GM12878 (cell line): Measurements from ENCODE around the gene CREB3L4. TPM values are rescaled to one million over a fixed set of nuclear protein-coding genes. Genes with fewer than 3 reads are reported as not detected.
A peak's percentile ranks its signal among the peaks of the same experiment; 100 is the strongest.

Experiments
- ATF7 ChIP-seq: fragments of 450-650 bp; IDR thresholded peaks from 2 replicates; pipeline ENCODE4 v1.6.1; 2016; ENCODE audit warnings: low read depth, mild to moderate bottlenecking
- BHLHE40 ChIP-seq, 2 experiments: fragments of 450-650 bp in 1 of 2; IDR thresholded peaks; 2 replicates each; pipeline ENCODE4 v1.6.1; 2011 to 2017; ENCODE audit warnings: low read depth in 2 of 2, borderline replicate concordance in 1 of 2, improper control_type of control experiment in 1 of 2, low read length in 1 of 2, mild to moderate bottlenecking in 1 of 2
- CBFB ChIP-seq: IDR thresholded peaks from 2 replicates; pipeline ENCODE4 v1.6.1; 2016; ENCODE audit warnings: antibody characterized with exemption, low read depth
- CHD2 ChIP-seq: IDR thresholded peaks from 2 replicates; pipeline ENCODE4 v1.6.1; 2011; ENCODE audit warnings: low read depth, low read length, improper control_type of control experiment, borderline replicate concordance
- CREM ChIP-seq: IDR thresholded peaks from 2 replicates; pipeline ENCODE4 v1.6.1; 2014; ENCODE audit warnings: antibody characterized with exemption, low read depth
- DPF2 ChIP-seq: fragments of 450-650 bp; IDR thresholded peaks from 2 replicates; pipeline ENCODE4 v1.6.1; 2017; ENCODE audit warnings: mild to moderate bottlenecking
- EED ChIP-seq: sonication (generic); IDR thresholded peaks from 2 replicates; pipeline ENCODE4 v1.6.1; 2016; ENCODE audit warnings: antibody characterized with exemption, low read depth
- EP300 ChIP-seq, 2 experiments: fragments of 150-350 bp in 1 of 2; IDR thresholded peaks; 2 replicates each; pipeline ENCODE4 v1.6.1; 2011 to 2012; ENCODE audit warnings: low read depth in 2 of 2, low read length in 2 of 2, borderline replicate concordance in 1 of 2, improper control_type of control experiment in 1 of 2, inconsistent platforms in 1 of 2; ENCODE audit not compliant: control insufficient read depth in 1 of 2
- IKZF1 ChIP-seq: fragments of 450-650 bp; conservative IDR thresholded peaks from 2 replicates; pipeline ENCODE4 v1.6.1; 2017; ENCODE audit warnings: antibody characterized with exemption, mild to moderate bottlenecking
- MAX ChIP-seq: IDR thresholded peaks from 2 replicates; pipeline ENCODE4 v1.6.1; 2012; ENCODE audit warnings: low read depth, low read length, improper control_type of control experiment
- NBN ChIP-seq: fragments of 450-650 bp; IDR thresholded peaks from 2 replicates; pipeline ENCODE4 v1.6.1; 2016
- PAX8 ChIP-seq: fragments of 450-650 bp; IDR thresholded peaks from 2 replicates; pipeline ENCODE4 v1.6.1; 2017; ENCODE audit warnings: mild to moderate bottlenecking, moderate library complexity
- ZBTB40 ChIP-seq: fragments of 450-650 bp; IDR thresholded peaks from 2 replicates; pipeline ENCODE4 v1.6.1; 2016; ENCODE audit warnings: mild to moderate bottlenecking, moderate library complexity, borderline replicate concordance
- polyA plus RNA-seq, 11 experiments: library from polyadenylated mRNA; depleted of rRNA in 4 of 11; unstranded in 6 of 11; stranded (reverse) in 5 of 11; fragments of >200 nt; fragmentation: Nextera tagmentation in 4 of 11; fragmentation: Illumina TruSeq in 1 of 11; extraction: Ambion mirVana in 4 of 11; extraction: Trizol in 1 of 11; gene quantifications; 1 replicate in 1 of 11; 2 replicates in 10 of 11; pipeline versions ENCODE4 v1.2.1 to v1.2.3, GENCODE V29; 2011 to 2016; ENCODE audit warnings: inconsistent platforms in 2 of 11, missing spikeins in 2 of 11, low read depth in 1 of 11
- total RNA-seq, 4 experiments: library from RNA; depleted of rRNA in 3 of 4; stranded (reverse); fragments of >200 nt in 3 of 4; fragmentation: Illumina TruSeq in 1 of 4; extraction: Trizol in 1 of 4; gene quantifications; 2 replicates each; pipeline versions ENCODE4 v1.2.1 to v1.2.3, GENCODE V29; 2013 to 2021
- TF ChIP-seq, protein P1 (sequence below): fragments of 450-650 bp; conservative IDR thresholded peaks from 2 replicates; pipeline ENCODE4 v1.6.1; 2017; ENCODE audit warnings: mild to moderate bottlenecking, moderate library complexity
- TF ChIP-seq, protein P2 (sequence below): fragments of 450-650 bp; IDR thresholded peaks from 2 replicates; pipeline ENCODE4 v1.6.1; 2017; ENCODE audit warnings: mild to moderate bottlenecking, moderate library complexity
- TF ChIP-seq, protein P3 (sequence below): fragments of 450-650 bp; IDR thresholded peaks from 2 replicates; pipeline ENCODE4 v1.6.1; 2016; ENCODE audit warnings: mild to moderate bottlenecking

Gene CREB3L4
- total and polyA plus RNA-seq, 10 of the 15 experiments (the other 5 are each of a cell fraction or from before 2014, with no cell fraction given) = 9.7 to 14.0 (median 12.1) TPM

- TF ChIP-seq, protein P1, sequence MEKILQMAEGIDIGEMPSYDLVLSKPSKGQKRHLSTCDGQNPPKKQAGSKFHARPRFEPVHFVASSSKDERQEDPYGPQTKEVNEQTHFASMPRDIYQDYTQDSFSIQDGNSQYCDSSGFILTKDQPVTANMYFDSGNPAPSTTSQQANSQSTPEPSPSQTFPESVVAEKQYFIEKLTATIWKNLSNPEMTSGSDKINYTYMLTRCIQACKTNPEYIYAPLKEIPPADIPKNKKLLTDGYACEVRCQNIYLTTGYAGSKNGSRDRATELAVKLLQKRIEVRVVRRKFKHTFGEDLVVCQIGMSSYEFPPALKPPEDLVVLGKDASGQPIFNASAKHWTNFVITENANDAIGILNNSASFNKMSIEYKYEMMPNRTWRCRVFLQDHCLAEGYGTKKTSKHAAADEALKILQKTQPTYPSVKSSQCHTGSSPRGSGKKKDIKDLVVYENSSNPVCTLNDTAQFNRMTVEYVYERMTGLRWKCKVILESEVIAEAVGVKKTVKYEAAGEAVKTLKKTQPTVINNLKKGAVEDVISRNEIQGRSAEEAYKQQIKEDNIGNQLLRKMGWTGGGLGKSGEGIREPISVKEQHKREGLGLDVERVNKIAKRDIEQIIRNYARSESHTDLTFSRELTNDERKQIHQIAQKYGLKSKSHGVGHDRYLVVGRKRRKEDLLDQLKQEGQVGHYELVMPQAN = peak; percentile 31; the same call in 1 of the 2 replicates
- TF ChIP-seq ZBTB40 (0 out of 2 replicates have a peak, but pooled peaks have one; percentile 14), CHD2 (peak; percentile 91), MAX (peak; percentile 30; the same call in 1 of the 2 replicates), CBFB (peak; percentile 82; the same call in 1 of the 2 replicates), DPF2 (peak; percentile 37), CREM (peak; percentile 84), ATF7 (peak; percentile 96), IKZF1 (peak; percentile 67; the same call in 1 of the 2 replicates), NBN (peak; percentile 64; the same call in 1 of the 2 replicates), PAX8 (no peak), EED (peak; percentile 2; the same call in 1 of the 2 replicates), EP300 (IDR thresholded peaks at IDR 0.05; ENCODE audit: borderline replicate concordance in 1 of 2, control insufficient read depth in 1 of 2, low read depth in 2 of 2, low read length in 2 of 2) (peak in 1 of 2 experiments; percentile 25; a peak in 1 of 4 replicates), BHLHE40 (IDR thresholded peaks at IDR 0.05; ENCODE audit: borderline replicate concordance in 1 of 2, low read depth in 2 of 2, low read length in 1 of 2) (peak; percentile 37 to 55; a peak in 2 of 4 replicates)
- TF ChIP-seq, protein P2, sequence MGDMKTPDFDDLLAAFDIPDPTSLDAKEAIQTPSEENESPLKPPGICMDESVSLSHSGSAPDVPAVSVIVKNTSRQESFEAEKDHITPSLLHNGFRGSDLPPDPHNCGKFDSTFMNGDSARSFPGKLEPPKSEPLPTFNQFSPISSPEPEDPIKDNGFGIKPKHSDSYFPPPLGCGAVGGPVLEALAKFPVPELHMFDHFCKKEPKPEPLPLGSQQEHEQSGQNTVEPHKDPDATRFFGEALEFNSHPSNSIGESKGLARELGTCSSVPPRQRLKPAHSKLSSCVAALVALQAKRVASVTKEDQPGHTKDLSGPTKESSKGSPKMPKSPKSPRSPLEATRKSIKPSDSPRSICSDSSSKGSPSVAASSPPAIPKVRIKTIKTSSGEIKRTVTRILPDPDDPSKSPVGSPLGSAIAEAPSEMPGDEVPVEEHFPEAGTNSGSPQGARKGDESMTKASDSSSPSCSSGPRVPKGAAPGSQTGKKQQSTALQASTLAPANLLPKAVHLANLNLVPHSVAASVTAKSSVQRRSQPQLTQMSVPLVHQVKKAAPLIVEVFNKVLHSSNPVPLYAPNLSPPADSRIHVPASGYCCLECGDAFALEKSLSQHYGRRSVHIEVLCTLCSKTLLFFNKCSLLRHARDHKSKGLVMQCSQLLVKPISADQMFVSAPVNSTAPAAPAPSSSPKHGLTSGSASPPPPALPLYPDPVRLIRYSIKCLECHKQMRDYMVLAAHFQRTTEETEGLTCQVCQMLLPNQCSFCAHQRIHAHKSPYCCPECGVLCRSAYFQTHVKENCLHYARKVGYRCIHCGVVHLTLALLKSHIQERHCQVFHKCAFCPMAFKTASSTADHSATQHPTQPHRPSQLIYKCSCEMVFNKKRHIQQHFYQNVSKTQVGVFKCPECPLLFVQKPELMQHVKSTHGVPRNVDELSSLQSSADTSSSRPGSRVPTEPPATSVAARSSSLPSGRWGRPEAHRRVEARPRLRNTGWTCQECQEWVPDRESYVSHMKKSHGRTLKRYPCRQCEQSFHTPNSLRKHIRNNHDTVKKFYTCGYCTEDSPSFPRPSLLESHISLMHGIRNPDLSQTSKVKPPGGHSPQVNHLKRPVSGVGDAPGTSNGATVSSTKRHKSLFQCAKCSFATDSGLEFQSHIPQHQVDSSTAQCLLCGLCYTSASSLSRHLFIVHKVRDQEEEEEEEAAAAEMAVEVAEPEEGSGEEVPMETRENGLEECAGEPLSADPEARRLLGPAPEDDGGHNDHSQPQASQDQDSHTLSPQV = no peak; the same call in 1 of the 2 replicates
- TF ChIP-seq, protein P3, sequence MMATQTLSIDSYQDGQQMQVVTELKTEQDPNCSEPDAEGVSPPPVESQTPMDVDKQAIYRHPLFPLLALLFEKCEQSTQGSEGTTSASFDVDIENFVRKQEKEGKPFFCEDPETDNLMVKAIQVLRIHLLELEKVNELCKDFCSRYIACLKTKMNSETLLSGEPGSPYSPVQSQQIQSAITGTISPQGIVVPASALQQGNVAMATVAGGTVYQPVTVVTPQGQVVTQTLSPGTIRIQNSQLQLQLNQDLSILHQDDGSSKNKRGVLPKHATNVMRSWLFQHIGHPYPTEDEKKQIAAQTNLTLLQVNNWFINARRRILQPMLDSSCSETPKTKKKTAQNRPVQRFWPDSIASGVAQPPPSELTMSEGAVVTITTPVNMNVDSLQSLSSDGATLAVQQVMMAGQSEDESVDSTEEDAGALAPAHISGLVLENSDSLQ = peak; percentile 98
These were observed 4.5 kb upstream of the CREB3L4 start, which contains the start of gene SLC39A1 (continued) for GRCh38 chr1:153963030-153963849.
